Mesendoderm (in vitro differentiated cells): ENCODE data around the gene MTMR1.
A peak's percentile ranks its signal among the peaks of the same experiment; 100 is the strongest.

Experiments used
- DNase-seq: peaks from one replicate; pipeline ENCODE4 v3.0.0; 2013
- H2AK5ac ChIP-seq: 2 replicates; pipeline ENCODE4 v1.6.1; 2013; ENCODE audit warnings: low read length, inconsistent platforms
- H2BK120ac ChIP-seq: 2 replicates; pipeline ENCODE4 v1.6.1; 2013; ENCODE audit warnings: low read depth, mild to moderate bottlenecking, low read length, moderate library complexity, mixed read lengths
- H2BK15ac ChIP-seq: replicated peaks from 2 replicates; pipeline ENCODE4 v1.6.1; 2013; ENCODE audit warnings: low read depth, mild to moderate bottlenecking, moderate library complexity
- H2BK5ac ChIP-seq: 2 replicates; pipeline ENCODE4 v1.6.1; 2013; ENCODE audit warnings: low read length, inconsistent platforms
- H3K18ac ChIP-seq: 2 replicates; pipeline ENCODE4 v1.6.1; 2013; ENCODE audit warnings: mild to moderate bottlenecking, low read length, mixed read lengths
- H3K23ac ChIP-seq: one replicate; pipeline ENCODE4 v1.6.1; 2013; ENCODE audit warnings: low read length
- H3K27ac ChIP-seq: 2 replicates; pipeline ENCODE4 v1.5.1; 2013; ENCODE audit warnings: low read depth, mild to moderate bottlenecking, inconsistent platforms, low read length, moderate library complexity
- H3K27me3 ChIP-seq: 2 replicates; pipeline ENCODE4 v1.6.1; 2013; ENCODE audit warnings: low read length, control low read depth, mild to moderate bottlenecking, inconsistent platforms; ENCODE audit not compliant: insufficient read depth, poor library complexity
- H3K36me3 ChIP-seq: 2 replicates; pipeline ENCODE4 v1.6.1; 2013; ENCODE audit warnings: low read length, inconsistent platforms; ENCODE audit not compliant: control insufficient read depth, insufficient read depth
- H3K4ac ChIP-seq: one replicate; pipeline ENCODE4 v1.6.1; 2013; ENCODE audit warnings: low read depth, mild to moderate bottlenecking, low read length, moderate library complexity
- H3K4me1 ChIP-seq: 2 replicates; pipeline ENCODE4 v1.6.1; 2013; ENCODE audit warnings: low read depth, low read length, inconsistent platforms; ENCODE audit not compliant: control insufficient read depth
- H3K4me2 ChIP-seq: 2 replicates; pipeline ENCODE4 v1.6.1; 2013; ENCODE audit warnings: low read length
- H3K4me3 ChIP-seq: 2 replicates; pipeline ENCODE4 v1.5.1; 2013; ENCODE audit warnings: mild to moderate bottlenecking, low read length
- H3K56ac ChIP-seq: one replicate; pipeline ENCODE4 v1.6.1; 2013; ENCODE audit warnings: low read length
- H3K79me1 ChIP-seq: 2 replicates; pipeline ENCODE4 v1.6.1; 2013; ENCODE audit warnings: low read length, inconsistent platforms
- H3K79me2 ChIP-seq: 2 replicates; pipeline ENCODE4 v1.6.1; 2013; ENCODE audit warnings: mild to moderate bottlenecking, low read length; ENCODE audit not compliant: control insufficient read depth, insufficient read depth
- H3K9ac ChIP-seq: 2 replicates; pipeline ENCODE4 v1.6.1; 2013; ENCODE audit warnings: low read length, inconsistent platforms
- H4K5ac ChIP-seq: one replicate; pipeline ENCODE4 v1.6.1; 2013; ENCODE audit warnings: low read length
- H4K8ac ChIP-seq: one replicate; pipeline ENCODE4 v1.6.1; 2013; ENCODE audit warnings: low read depth, mild to moderate bottlenecking, control low read depth, low read length, moderate library complexity
- WGBS: extraction: QIAGEN DNeasy Blood & Tissue Kit; methylation state at CpG from one replicate; pipeline ENCODE4 v1.1.7; 2013; ENCODE audit warnings: low lambda C conversion rate, missing lambda C conversion rate; ENCODE audit not compliant: insufficient coverage; ENCODE audit errors: extremely low coverage; 5-methylcytosine and 5-hydroxymethylcytosine counted together

MTMR1 gene

GRCh38 chrX:150772150-150772970, 79.2 kb downstream of the MTMR1 start:
- Histone ChIP-seq H3K4me3 (no peak overlapping the region), H3K56ac (peak overlapping the region; percentile 42), H3K27me3 (no peaks in the 10 kb centered on the region), H2AK5ac (no peak overlapping the region), H2BK120ac (no peak overlapping the region), H3K27ac (no peak overlapping the region), H3K23ac (no peak overlapping the region), H3K4ac (no peak overlapping the region), H4K8ac (no peak overlapping the region), H2BK5ac (no peak overlapping the region), H3K36me3 (no peaks in the 10 kb centered on the region), H4K5ac (no peak overlapping the region), H3K4me1 (no peaks in the 10 kb centered on the region), H3K4me2 (no peak overlapping the region), H3K79me2 (no peaks in the 10 kb centered on the region), H3K9ac (peak overlapping the region; percentile 27), H3K18ac (no peak overlapping the region), H2BK15ac (no peak overlapping the region), H3K79me1 (no peaks in the 10 kb centered on the region)
- no CpG with 5 or more reads among the region's 26 CpGs for WGBS
- peak; percentile 83 for DNase-seq

- H3K79me2 ChIP-seq, result no peaks in the 10 kb centered on the region
- H3K4me3 ChIP-seq, result no peak overlapping the region
- H3K27ac ChIP-seq, result no peak overlapping the region
- H3K18ac ChIP-seq, result no peak overlapping the region
- WGBS, result no CpG with 5 or more reads among the region's 8 CpGs
- H3K79me1 ChIP-seq, result no peaks in the 10 kb centered on the region
- H3K23ac ChIP-seq, result no peak overlapping the region
- H3K27me3 ChIP-seq, result no peaks in the 10 kb centered on the region
- H3K4me1 ChIP-seq, result no peaks in the 10 kb centered on the region
- H3K9ac ChIP-seq, result no peak overlapping the region
- H2BK15ac ChIP-seq, result no peak overlapping the region
- H3K4ac ChIP-seq, result no peak overlapping the region
- no peak overlapping the region for H4K8ac ChIP-seq
- H2BK120ac ChIP-seq, result no peak overlapping the region
- no peak overlapping the region for H4K5ac ChIP-seq
- H3K4me2 ChIP-seq, result no peak overlapping the region
- DNase-seq, result no peak
- no peak overlapping the region for H2BK5ac ChIP-seq
- H3K56ac ChIP-seq, result no peak overlapping the region
- H3K36me3 ChIP-seq, result no peaks in the 10 kb centered on the region
- no peak overlapping the region for H2AK5ac ChIP-seq
Observed at GRCh38 chrX:150773117-150773516, 79.9 kb downstream of the MTMR1 start.

- Histone ChIP-seq H3K18ac (no peak overlapping the region), H3K9ac (no peak overlapping the region), H4K8ac (no peak overlapping the region), H2BK120ac (no peak overlapping the region), H3K23ac (no peak overlapping the region), H3K4me2 (no peak overlapping the region), H3K4ac (no peak overlapping the region), H3K36me3 (no peaks in the 10 kb centered on the region), H2BK15ac (no peak overlapping the region), H2AK5ac (no peak overlapping the region), H3K27me3 (no peaks in the 10 kb centered on the region), H4K5ac (no peak overlapping the region), H3K79me1 (no peaks in the 10 kb centered on the region), H3K79me2 (no peaks in the 10 kb centered on the region), H3K56ac (no peak overlapping the region), H3K4me1 (no peaks in the 10 kb centered on the region), H2BK5ac (no peak overlapping the region), H3K4me3 (no peak overlapping the region), H3K27ac (no peak overlapping the region)
- no CpG with 5 or more reads among the region's 4 CpGs for WGBS
- DNase-seq, result no peak
Observed at GRCh38 chrX:150773634-150774033, 80.4 kb downstream of the MTMR1 start.

- Histone ChIP-seq H3K4me3 (no peak overlapping the region), H3K36me3 (no peaks in the 10 kb centered on the region), H3K23ac (no peak overlapping the region), H3K4ac (no peak overlapping the region), H4K5ac (no peak overlapping the region), H2BK5ac (no peak overlapping the region), H3K27me3 (no peaks in the 10 kb centered on the region), H3K79me1 (no peaks in the 10 kb centered on the region), H2AK5ac (no peak overlapping the region), H2BK15ac (no peak overlapping the region), H3K4me1 (no peaks in the 10 kb centered on the region), H3K4me2 (no peak overlapping the region), H2BK120ac (no peak overlapping the region), H3K27ac (no peak overlapping the region), H3K56ac (no peak overlapping the region), H3K18ac (no peak overlapping the region), H3K79me2 (no peaks in the 10 kb centered on the region), H3K9ac (no peak overlapping the region), H4K8ac (no peak overlapping the region)
- no peak for DNase-seq
- WGBS, result no CpG with 5 or more reads among the region's 14 CpGs
Observed at GRCh38 chrX:150774798-150775568, 81.8 kb downstream of the MTMR1 start.

GRCh38 chrX:150775569-150776350, 82.6 kb downstream of the MTMR1 start:
- Histone ChIP-seq H3K4me3 (no peak overlapping the region), H2BK120ac (no peak overlapping the region), H3K23ac (no peak overlapping the region), H3K79me1 (no peaks in the 10 kb centered on the region), H3K36me3 (no peaks in the 10 kb centered on the region), H3K56ac (no peak overlapping the region), H3K27ac (no peak overlapping the region), H4K8ac (no peak overlapping the region), H3K4ac (no peak overlapping the region), H2BK15ac (no peak overlapping the region), H3K79me2 (no peaks in the 10 kb centered on the region), H3K9ac (no peak overlapping the region), H4K5ac (no peak overlapping the region), H3K18ac (no peak overlapping the region), H3K4me2 (no peak overlapping the region), H2BK5ac (no peak overlapping the region), H3K27me3 (no peaks in the 10 kb centered on the region), H2AK5ac (no peak overlapping the region), H3K4me1 (no peaks in the 10 kb centered on the region)
- DNase-seq, result no peak
- WGBS, result no CpG with 5 or more reads among the region's 18 CpGs
